ENCODE measurements around the gene RPL21. TPM values are rescaled to one million over a fixed set of nuclear protein-coding genes. Genes with fewer than 3 reads are reported as not detected.
A peak's percentile ranks its signal among the peaks of the same experiment; 100 is the strongest.

RPL21 gene
- total RNA-seq, 2 donors from 2014 or later, result 500 to 811 TPM

DNA sequence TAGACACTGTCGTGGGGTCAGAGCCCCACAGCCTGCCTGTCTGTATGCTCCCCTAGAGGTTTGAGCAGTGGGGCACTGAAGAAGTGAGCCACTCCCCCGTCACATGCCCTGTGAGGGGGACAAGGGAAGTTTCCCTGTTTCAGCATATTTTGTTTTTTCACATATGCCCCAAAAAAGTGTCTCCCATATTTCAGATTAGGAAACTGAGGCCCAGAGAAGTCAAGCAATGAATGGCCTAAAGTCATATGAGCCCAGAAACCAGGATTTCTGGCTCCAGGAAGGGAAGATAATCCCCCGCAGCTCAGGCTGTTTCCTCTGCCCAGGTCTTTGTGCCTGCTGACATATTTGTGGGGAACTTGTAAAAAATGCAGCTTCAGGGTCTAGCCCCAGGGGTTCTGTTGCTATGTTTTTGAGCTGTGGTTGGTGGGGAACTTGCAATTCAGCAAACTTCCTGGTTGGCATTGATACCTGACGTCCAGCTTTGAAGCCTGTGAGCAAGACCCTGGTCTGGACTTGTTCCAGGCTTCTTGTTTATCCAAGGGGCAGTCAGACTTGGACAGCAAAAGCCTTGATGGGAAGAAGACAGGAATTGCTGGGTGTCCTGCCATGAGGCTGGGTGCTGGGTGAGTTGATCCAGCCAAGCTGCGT is 28.8 kb downstream of the RPL21 start:
- Histone ChIP-seq H3K36me3 (replicated peaks in 1 of 2; ENCODE audit: insufficient read depth in 1 of 2, low read depth in 2 of 2) (no peaks in the 10 kb centered on the region), H3K4me1 (no peaks in the 10 kb centered on the region), H3K9me3 (no peaks in the 10 kb centered on the region), H3K4me3 (no peak overlapping the region), H3K27me3 (no peaks in the 10 kb centered on the region), H3K27ac (no peak overlapping the region)
- intact Hi-C loops (cut with DNase I), result no loop called here
- ATAC-seq, result no peak
- TF ChIP-seq, protein P1, sequence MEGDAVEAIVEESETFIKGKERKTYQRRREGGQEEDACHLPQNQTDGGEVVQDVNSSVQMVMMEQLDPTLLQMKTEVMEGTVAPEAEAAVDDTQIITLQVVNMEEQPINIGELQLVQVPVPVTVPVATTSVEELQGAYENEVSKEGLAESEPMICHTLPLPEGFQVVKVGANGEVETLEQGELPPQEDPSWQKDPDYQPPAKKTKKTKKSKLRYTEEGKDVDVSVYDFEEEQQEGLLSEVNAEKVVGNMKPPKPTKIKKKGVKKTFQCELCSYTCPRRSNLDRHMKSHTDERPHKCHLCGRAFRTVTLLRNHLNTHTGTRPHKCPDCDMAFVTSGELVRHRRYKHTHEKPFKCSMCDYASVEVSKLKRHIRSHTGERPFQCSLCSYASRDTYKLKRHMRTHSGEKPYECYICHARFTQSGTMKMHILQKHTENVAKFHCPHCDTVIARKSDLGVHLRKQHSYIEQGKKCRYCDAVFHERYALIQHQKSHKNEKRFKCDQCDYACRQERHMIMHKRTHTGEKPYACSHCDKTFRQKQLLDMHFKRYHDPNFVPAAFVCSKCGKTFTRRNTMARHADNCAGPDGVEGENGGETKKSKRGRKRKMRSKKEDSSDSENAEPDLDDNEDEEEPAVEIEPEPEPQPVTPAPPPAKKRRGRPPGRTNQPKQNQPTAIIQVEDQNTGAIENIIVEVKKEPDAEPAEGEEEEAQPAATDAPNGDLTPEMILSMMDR (IDR thresholded peaks at IDR 0.05), result no peak
- TF ChIP-seq POLR2A (IDR thresholded peaks at IDR 0.05), result no peak
- WGBS, 2 donors, result 70 to 72% methylated on average over 4 to 5 of the region's 5 CpGs
- no peak for DNase-seq

DNA sequence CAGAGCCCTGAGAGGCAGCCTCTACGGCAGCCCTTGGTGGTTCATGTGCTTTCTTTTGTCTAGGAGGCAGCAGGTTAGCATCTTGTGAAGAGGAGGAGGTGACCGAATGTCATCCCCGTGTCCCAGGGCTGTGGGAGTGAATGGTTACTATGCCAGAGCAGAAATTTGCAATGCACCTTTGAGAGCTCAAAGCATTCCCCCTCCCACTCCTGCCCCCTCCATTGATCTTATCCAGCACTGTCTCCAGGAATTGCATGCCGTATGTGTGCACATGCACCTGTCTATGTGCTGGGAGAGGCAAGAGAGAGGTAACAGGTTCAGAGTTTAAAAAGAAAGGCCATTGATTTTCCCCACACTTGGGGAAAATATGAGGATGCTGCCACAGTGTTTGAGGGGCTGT is 29.5 kb downstream of the RPL21 start:
- H3K36me3 ChIP-seq (replicated peaks in 1 of 2; ENCODE audit: insufficient read depth in 1 of 2, low read depth in 2 of 2), result no peaks in the 10 kb centered on the region
- no peak overlapping the region for H3K27ac ChIP-seq
- H3K27me3 ChIP-seq, result no peaks in the 10 kb centered on the region
- TF ChIP-seq, protein P1 (IDR thresholded peaks at IDR 0.05), result no peak
- TF ChIP-seq POLR2A (IDR thresholded peaks at IDR 0.05), result no peak
- intact Hi-C loops (cut with DNase I), result no loop called here
- ATAC-seq (no peak), DNase-seq (no peak)
- H3K9me3 ChIP-seq, result no peaks in the 10 kb centered on the region
- H3K4me3 ChIP-seq, result no peak overlapping the region
- 68 to 70% methylated on average over 4 of the region's 4 CpGs for WGBS, 2 donors
- no peaks in the 10 kb centered on the region for H3K4me1 ChIP-seq

- Histone ChIP-seq H3K27ac (no peak overlapping the region), H3K9me3 (no peaks in the 10 kb centered on the region), H3K36me3 (replicated peaks in 1 of 2; ENCODE audit: insufficient read depth in 1 of 2, low read depth in 2 of 2) (no peaks in the 10 kb centered on the region), H3K4me3 (no peak overlapping the region), H3K4me1 (no peaks in the 10 kb centered on the region), H3K27me3 (no peaks in the 10 kb centered on the region)
- ATAC-seq, result no peak
- intact Hi-C loops (cut with DNase I), result no loop called here
- no peak for DNase-seq
- WGBS, 2 donors, result 31 to 39% methylated on average over 1 of the region's 1 CpG
- TF ChIP-seq, protein P1 (IDR thresholded peaks at IDR 0.05), result no peak
- TF ChIP-seq POLR2A (IDR thresholded peaks at IDR 0.05), result no peak
Observed at GRCh38 chr13:27281420-27281819, 30.1 kb downstream of the RPL21 start.

DNA sequence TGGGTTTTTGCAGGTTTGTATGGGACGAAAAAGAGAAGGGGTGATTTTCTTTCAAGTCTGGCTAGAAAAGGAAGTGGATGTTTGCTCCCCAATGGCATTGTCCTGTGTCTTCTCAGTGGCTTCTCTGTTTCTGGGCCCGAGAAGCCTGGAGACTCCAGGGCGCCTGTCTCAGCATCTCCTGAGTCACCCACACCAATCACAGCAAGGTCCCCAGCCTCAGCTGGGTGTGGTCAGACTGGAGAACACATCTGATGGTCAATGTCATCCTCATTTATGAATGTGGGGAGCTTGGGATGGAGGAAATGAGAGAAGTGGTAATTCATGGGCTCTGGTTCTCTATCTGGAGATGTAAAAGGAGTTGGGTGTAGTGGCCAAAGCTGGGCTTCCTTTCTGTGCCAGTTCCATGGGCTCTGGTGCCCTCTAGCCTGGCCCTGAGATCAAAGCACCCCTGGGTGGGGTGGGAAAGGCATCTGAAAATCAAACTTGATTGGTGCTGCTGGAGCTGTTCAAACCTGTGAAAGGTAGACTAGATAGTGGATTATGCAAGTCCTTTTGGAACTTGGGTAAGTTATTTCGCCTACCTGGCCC is 32.6 kb downstream of the RPL21 start:
- H3K27me3 ChIP-seq, result no peaks in the 10 kb centered on the region
- WGBS, 2 donors, result 67 to 76% methylated on average over 4 of the region's 4 CpGs
- intact Hi-C loops (cut with DNase I), result no loop called here
- no peaks in the 10 kb centered on the region for H3K36me3 ChIP-seq (replicated peaks in 1 of 2; ENCODE audit: insufficient read depth in 1 of 2, low read depth in 2 of 2)
- H3K4me3 ChIP-seq, result no peak overlapping the region
- no peak overlapping the region for H3K27ac ChIP-seq
- TF ChIP-seq, protein P1 (IDR thresholded peaks at IDR 0.05), result peak in 6 of 7 experiments; percentile 7 to 54 (median 46)
- no peak for TF ChIP-seq POLR2A (IDR thresholded peaks at IDR 0.05)
- DNase-seq (peak in 3 of 4 donors; percentile 42 to 58 (median 50)), ATAC-seq (peak; percentile 65)
- no peaks in the 10 kb centered on the region for H3K9me3 ChIP-seq
- H3K4me1 ChIP-seq, result no peaks in the 10 kb centered on the region

GRCh38 chr13:27288392-27288791 is 37.0 kb downstream of the RPL21 start:
- 64 to 65% methylated on average over 4 of the region's 4 CpGs for WGBS, 2 donors
- Histone ChIP-seq H3K27me3 (no peaks in the 10 kb centered on the region), H3K27ac (no peak overlapping the region), H3K4me3 (no peak overlapping the region), H3K36me3 (replicated peaks in 1 of 2; ENCODE audit: insufficient read depth in 1 of 2, low read depth in 2 of 2) (no peaks in the 10 kb centered on the region), H3K4me1 (no peaks in the 10 kb centered on the region), H3K9me3 (no peaks in the 10 kb centered on the region)
- TF ChIP-seq, protein P1 (IDR thresholded peaks at IDR 0.05), result no peak
- no peak for TF ChIP-seq POLR2A (IDR thresholded peaks at IDR 0.05)
- ATAC-seq, result no peak
- intact Hi-C loops (cut with DNase I), result no loop called here
- no peak for DNase-seq

All from body of pancreas (tissue), 4 donors.